IPS-20b (cell line): ENCODE measurements around the gene CD96.
"Not testable (repeated sequence)": the region's sequence is repeated elsewhere in the genome, so short reads cannot be mapped to it uniquely, and the experiment has no call there.

ENCODE experiments used
- H3K27ac ChIP-seq: one replicate; pipeline ENCODE4 v1.5.1; 2013; ENCODE audit warnings: low read length
- H3K27me3 ChIP-seq: 2 replicates; pipeline ENCODE4 v1.6.1; 2013; ENCODE audit warnings: mild to moderate bottlenecking, low read length, inconsistent platforms; ENCODE audit not compliant: insufficient read depth
- H3K36me3 ChIP-seq: 2 replicates; pipeline ENCODE4 v1.6.1; 2013; ENCODE audit warnings: low read depth, mild to moderate bottlenecking, inconsistent platforms, low read length, moderate library complexity; ENCODE audit not compliant: insufficient read depth
- H3K4me1 ChIP-seq: 2 replicates; pipeline ENCODE4 v1.6.1; 2013; ENCODE audit warnings: mild to moderate bottlenecking, control low read depth, inconsistent platforms, low read length, moderate library complexity; ENCODE audit not compliant: insufficient read depth
- H3K4me3 ChIP-seq: 2 replicates; pipeline ENCODE4 v1.5.1; 2013; ENCODE audit warnings: mild to moderate bottlenecking, low read length, inconsistent platforms
- H3K9ac ChIP-seq: 2 replicates; pipeline ENCODE4 v1.6.1; 2013; ENCODE audit warnings: low read depth, mild to moderate bottlenecking, inconsistent platforms, low read length, moderate library complexity
- H3K9me3 ChIP-seq: 2 replicates; pipeline ENCODE4 v1.6.1; 2013; ENCODE audit warnings: mild to moderate bottlenecking, low read depth, low read length, inconsistent platforms; ENCODE audit not compliant: insufficient read depth

The CD96 gene, protein sequence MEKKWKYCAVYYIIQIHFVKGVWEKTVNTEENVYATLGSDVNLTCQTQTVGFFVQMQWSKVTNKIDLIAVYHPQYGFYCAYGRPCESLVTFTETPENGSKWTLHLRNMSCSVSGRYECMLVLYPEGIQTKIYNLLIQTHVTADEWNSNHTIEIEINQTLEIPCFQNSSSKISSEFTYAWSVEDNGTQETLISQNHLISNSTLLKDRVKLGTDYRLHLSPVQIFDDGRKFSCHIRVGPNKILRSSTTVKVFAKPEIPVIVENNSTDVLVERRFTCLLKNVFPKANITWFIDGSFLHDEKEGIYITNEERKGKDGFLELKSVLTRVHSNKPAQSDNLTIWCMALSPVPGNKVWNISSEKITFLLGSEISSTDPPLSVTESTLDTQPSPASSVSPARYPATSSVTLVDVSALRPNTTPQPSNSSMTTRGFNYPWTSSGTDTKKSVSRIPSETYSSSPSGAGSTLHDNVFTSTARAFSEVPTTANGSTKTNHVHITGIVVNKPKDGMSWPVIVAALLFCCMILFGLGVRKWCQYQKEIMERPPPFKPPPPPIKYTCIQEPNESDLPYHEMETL

GRCh38 chr3:111541911-111542483 is at the start of gene CD96:
Gene CD96 (plus strand): TSS chr3:111542197. CDS start chr3:111542249, 52 bp downstream.
- Histone ChIP-seq H3K4me1 (no peaks in the 10 kb centered on the region), H3K27ac (no peak within 1 kb of the TSS), H3K9me3 (no peaks in the 10 kb centered on the region; the same call in 1 of the 2 replicates), H3K9ac (no peak within 1 kb of the TSS), H3K27me3 (no peaks in the 10 kb centered on the region), H3K36me3 (no peaks in the 10 kb centered on the region), H3K4me3 (no peak within 1 kb of the TSS)

DNA sequence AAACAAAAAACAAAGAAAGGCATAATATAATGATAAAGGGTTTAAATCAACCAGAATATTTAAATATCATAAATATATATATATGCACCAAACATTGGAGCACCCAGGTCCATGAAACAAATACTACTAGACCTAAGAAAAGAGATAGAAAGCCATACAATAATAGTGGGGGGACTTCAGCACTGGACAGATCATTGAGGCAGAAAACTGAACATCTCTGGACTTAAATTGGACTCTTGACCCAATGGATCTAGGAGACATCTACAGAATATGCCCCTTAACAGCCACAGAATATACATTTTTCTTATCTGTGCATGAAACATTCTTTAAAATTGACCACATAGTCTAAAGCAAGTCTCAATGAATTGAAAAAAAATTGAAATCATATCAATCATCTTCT is 48.7 kb upstream of the CD96 start:
- Histone ChIP-seq H3K27ac (no peak overlapping the region), H3K4me1 (no peaks in the 10 kb centered on the region), H3K27me3 (no peaks in the 10 kb centered on the region), H3K9ac (no peak overlapping the region), H3K4me3 (no peak overlapping the region), H3K36me3 (no peaks in the 10 kb centered on the region), H3K9me3 (no peaks in the 10 kb centered on the region)

DNA sequence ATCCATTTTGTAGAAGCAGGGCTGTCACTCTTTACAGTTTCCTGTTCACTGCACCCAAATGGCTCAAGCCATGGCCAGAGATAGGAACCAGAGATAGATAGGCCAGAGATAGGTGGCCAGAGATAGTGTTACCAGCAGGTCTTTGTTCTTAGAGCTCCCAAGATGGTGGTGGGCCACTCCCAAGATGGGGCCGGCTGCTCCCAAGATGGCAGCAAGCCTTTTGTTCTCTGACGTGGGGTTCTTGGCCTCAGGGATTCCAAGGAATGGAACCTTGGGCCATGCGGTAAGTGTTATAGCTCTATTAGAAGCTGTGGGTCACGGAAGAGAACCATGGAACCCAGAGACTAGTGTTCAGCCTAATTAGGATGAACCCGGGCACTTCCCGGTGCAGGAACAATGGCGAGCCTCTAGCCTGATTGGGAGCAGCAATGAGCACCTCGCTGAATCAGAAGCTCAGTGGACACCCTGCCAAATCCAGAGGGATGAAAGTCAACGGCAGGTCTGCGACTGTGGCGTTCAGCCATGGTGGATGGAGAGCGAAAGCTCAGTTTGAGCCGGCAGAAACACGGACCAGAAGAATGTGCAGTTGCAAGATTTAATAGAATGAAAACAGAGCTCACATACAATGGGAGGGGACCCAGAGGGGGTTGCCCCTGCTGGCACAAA is 45.0 kb upstream of the CD96 start:
- Histone ChIP-seq H3K9me3 (no peaks in the 10 kb centered on the region), H3K27ac (no peak overlapping the region), H3K4me1 (no peaks in the 10 kb centered on the region), H3K4me3 (no peak overlapping the region), H3K27me3 (no peaks in the 10 kb centered on the region), H3K9ac (no peak overlapping the region), H3K36me3 (no peaks in the 10 kb centered on the region)

GRCh38 chr3:111498022-111498421 is 44.0 kb upstream of the CD96 start:
- Histone ChIP-seq H3K27me3 (no peaks in the 10 kb centered on the region), H3K9me3 (no peaks in the 10 kb centered on the region), H3K4me3 (no peak overlapping the region), H3K36me3 (no peaks in the 10 kb centered on the region), H3K4me1 (no peaks in the 10 kb centered on the region), H3K27ac (no peak overlapping the region), H3K9ac (no peak overlapping the region)

- no peak overlapping the region for H3K4me3 ChIP-seq
- H3K9ac ChIP-seq: no peak overlapping the region
- H3K4me1 ChIP-seq: no peaks in the 10 kb centered on the region; the same call in 1 of the 2 replicates
- H3K27ac ChIP-seq: no peak overlapping the region
- H3K9me3 ChIP-seq: no peaks in the 10 kb centered on the region
- no peaks in the 10 kb centered on the region for H3K36me3 ChIP-seq
- no peaks in the 10 kb centered on the region for H3K27me3 ChIP-seq
Measured at GRCh38 chr3:111506435-111506834, 35.6 kb upstream of the CD96 start.

DNA sequence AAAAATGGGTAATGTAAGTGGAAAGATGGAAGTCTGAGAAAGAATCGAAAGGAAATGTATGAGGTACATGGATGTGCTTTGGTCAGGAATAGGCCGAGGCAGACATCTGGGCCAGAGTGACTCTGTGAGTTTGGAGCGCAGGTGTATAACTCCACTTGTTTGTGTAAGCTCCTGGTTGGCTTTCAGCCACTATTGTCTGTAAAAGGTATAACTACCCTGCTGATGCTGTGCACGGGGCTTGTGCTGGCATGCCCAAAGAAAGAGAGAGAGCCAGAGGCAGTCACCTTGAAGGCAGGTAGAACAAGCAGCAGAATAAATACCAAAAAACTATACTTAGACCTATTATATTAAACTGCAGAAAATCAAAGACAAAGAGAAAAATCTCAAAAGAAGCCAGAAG is 32.7 kb upstream of the CD96 start:
- Histone ChIP-seq H3K9ac (no peak overlapping the region), H3K4me1 (no peaks in the 10 kb centered on the region; the same call in 1 of the 2 replicates), H3K27me3 (no peaks in the 10 kb centered on the region), H3K9me3 (no peaks in the 10 kb centered on the region), H3K4me3 (no peak overlapping the region), H3K27ac (no peak overlapping the region), H3K36me3 (no peaks in the 10 kb centered on the region)

DNA sequence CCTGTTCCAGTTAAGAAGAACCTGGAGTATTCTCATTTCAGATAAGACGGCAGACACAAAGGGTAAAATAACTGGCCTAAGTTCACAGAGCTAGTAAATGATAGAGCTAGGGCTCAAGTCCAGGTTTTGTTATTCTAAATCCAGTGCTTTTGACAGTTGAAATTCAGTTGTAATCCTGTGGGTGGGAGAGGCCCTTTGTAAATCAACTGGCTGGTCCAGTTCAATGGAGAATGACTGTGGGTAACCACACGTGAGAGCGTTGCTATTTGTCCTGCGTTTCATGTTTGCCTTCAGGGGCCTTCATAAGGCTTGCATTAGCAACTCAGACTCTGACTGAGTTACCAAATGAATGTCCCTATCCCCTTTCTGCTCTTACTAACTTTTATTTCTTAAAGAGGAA is 24.2 kb upstream of the CD96 start:
- Histone ChIP-seq H3K9ac (no peak overlapping the region), H3K4me1 (peaks cover 6% of the 10 kb centered on the region; the same call in 1 of the 2 replicates), H3K4me3 (no peak overlapping the region), H3K27me3 (no peaks in the 10 kb centered on the region), H3K9me3 (no peaks in the 10 kb centered on the region), H3K36me3 (no peaks in the 10 kb centered on the region), H3K27ac (no peak overlapping the region)

- no peak overlapping the region for H3K9ac ChIP-seq
- no peak overlapping the region for H3K4me3 ChIP-seq
- H3K27me3 ChIP-seq: no peaks in the 10 kb centered on the region
- H3K27ac ChIP-seq: no peak overlapping the region
- H3K36me3 ChIP-seq: no peaks in the 10 kb centered on the region
- peaks cover 6% of the 10 kb centered on the region; the same call in 1 of the 2 replicates for H3K4me1 ChIP-seq
- H3K9me3 ChIP-seq: no peaks in the 10 kb centered on the region
Measured at GRCh38 chr3:111519178-111519855, 22.7 kb upstream of the CD96 start.

DNA sequence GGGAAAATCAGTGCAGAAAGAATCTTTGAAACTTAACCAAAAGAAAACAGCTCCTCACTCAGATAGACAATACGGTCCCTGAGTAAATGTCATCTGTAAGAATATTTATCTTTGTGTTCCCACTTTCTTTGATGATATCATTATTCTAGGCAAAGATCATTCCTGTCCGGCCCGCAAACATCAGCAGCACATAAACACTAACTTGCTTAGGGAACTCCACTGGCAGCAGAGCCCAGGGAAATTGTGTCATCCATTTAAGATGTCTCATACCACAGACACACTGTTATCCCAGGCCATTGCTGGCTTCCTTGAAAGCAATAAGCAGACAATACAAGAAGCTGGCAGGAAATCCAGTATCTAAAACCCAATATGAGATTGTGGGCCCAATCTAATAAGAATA is 20.1 kb upstream of the CD96 start:
- Histone ChIP-seq H3K9ac (no peak overlapping the region), H3K36me3 (no peaks in the 10 kb centered on the region), H3K27ac (no peak overlapping the region), H3K27me3 (no peaks in the 10 kb centered on the region), H3K4me3 (no peak overlapping the region), H3K9me3 (no peaks in the 10 kb centered on the region), H3K4me1 (peaks cover 6% of the 10 kb centered on the region; the same call in 1 of the 2 replicates)

DNA sequence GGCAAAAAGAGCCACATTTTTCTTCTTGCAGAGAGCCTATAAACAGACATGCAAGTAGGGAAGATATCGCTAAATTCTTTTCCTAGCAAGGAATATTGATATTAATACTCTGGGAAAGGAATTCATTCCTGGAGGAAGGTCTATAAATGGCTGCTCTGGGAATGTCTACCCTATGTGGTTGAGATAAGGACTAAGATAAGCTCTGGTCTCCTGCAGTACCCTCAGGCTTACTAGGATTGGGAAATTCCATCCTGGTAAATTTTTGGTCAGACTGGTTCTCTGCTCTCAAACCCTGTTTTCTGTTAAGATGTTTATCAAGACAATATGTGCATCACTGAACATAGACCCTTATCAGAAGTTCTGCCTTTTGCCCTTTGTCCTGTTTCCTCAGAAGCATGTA is 17.5 kb upstream of the CD96 start:
- H3K9me3 ChIP-seq, H3K36me3 ChIP-seq, H3K4me3 ChIP-seq, H3K9ac ChIP-seq, H3K4me1 ChIP-seq, H3K27ac ChIP-seq, H3K27me3 ChIP-seq: not testable (repeated sequence)

- Histone ChIP-seq H3K9ac (no peak overlapping the region), H3K27ac (no peak overlapping the region), H3K9me3 (no peaks in the 10 kb centered on the region), H3K27me3 (no peaks in the 10 kb centered on the region), H3K4me3 (no peak overlapping the region), H3K4me1 (no peaks in the 10 kb centered on the region), H3K36me3 (no peaks in the 10 kb centered on the region)
Measured at GRCh38 chr3:111531446-111531845, 10.6 kb upstream of the CD96 start.
